ENCODE measurements around the gene ZC3H10. TPM values are rescaled to one million over a fixed set of nuclear protein-coding genes. Genes with fewer than 3 reads are reported as not detected.
"Not testable (repeated sequence)": the region's sequence is repeated elsewhere in the genome, so short reads cannot be mapped to it uniquely, and the experiment has no call there.

The ZC3H10 gene
- total RNA-seq, 1 donor from 2014 or later, result 4.6 TPM

DNA sequence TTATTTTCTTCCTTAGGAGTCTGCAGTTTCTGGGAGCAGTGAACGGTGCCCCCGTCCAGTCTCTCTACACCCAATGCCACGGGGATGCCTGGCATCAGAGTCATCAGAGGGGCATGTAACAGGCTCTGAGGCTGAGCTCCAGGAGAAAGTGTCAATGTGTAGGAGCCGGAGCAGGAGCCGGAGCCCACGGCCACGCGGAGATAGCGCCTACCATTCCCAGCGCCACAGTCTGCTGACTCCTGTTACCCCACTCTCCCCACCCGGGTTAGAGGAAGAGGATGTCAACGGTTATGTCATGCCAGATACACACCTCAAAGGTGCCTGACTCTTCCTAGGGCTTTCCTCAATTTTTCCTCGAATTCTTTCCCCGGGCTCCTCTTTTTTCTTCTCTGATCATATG, 17.0 kb upstream of the ZC3H10 start:
- ATAC-seq (no peak), DNase-seq (ENCODE audit: low spot score) (no peak)

DNA sequence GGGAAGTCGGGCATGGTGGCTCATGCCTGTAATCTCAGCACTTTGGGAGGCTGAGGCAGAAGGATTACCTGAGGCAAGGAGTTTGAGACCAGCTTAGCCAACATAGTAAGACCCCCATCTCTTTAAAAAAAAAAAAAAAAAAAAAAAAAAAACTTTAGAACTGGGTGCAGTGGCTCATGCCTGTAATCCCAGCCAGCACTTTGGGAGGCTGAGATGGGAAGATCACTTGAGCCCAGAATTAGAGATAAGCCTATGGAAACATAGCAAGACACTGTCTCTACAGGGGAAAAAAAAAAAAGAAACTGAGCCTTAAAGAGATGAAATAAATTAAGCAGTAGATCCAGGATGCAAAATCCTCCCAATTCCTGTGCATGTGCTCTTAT, 15.4 kb upstream of the ZC3H10 start:
- DNase-seq (ENCODE audit: low spot score) (no peak), ATAC-seq (no peak)

- no peak for DNase-seq (ENCODE audit: low spot score)
- ATAC-seq, result no peak
Observed at GRCh38 chr12:56103066-56103711, 14.9 kb upstream of the ZC3H10 start.

DNA sequence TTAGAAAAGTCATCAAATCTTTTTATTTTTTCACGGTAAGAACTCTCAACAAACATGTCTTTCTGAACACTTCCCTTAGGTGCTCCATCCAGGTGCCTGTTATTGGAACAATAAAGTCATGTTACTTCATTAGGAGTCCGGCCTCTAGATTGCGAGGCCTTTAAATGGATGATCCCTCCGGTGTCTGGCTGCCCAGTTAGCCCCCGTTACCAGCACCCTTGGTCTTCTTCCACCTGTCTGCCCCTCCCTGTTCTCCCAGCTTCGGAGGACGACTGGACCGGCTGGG, 14.3 kb upstream of the ZC3H10 start:
- no peak for ATAC-seq

GRCh38 chr12:56104109-56104814, 13.8 kb upstream of the ZC3H10 start, which contains the start of gene PA2G4:
Gene PA2G4 (plus strand): TSS chr12:56104559. CDS start chr12:56104738, 179 bp downstream.
- ATAC-seq (peak; percentile 92), DNase-seq (ENCODE audit: low spot score) (peak; percentile 99)

More for the DNA sequence above, 14.3 kb upstream of the ZC3H10 start:
- no peak for DNase-seq (ENCODE audit: low spot score)

DNA sequence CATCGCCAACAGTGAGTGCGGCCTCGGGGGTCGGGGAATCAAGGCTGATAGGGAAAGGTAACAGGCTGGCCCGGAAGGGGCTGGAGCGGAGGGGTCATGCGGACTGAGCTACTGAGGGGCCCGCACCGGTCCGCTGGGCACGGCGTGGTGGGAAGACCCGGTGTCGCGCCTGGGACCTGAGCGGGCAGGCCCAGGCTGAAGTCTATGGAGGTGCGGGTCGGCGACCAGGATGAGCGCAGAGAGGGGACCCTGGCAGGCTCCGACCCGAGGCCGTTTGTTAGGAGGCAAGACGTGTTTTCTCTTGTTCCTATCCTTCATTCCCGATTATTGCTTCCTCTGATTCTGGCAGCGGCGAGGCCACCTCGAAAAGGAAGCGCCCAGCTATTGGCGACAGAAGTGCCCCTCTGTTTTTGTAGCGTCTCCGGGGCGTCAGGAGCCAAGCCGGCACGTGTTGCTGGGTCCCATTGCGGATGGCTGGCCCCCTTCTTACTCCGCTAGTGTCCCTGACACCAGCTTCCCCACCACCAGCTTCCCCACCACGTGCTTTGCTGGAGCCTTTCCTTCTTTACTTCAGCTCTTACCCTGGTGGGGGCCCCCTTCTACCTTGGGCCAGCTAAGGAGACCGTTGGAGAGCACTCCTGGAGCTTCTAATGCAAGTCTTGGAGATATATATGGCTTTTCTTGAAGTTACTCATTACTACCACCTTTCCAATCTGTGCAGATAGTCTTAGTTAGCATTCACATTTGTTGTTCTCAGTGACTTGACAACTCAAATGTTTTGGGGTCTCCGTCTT, 13.1 kb upstream of the ZC3H10 start:
- no peak for DNase-seq (ENCODE audit: low spot score)
- ATAC-seq, result peak; percentile 30

DNA sequence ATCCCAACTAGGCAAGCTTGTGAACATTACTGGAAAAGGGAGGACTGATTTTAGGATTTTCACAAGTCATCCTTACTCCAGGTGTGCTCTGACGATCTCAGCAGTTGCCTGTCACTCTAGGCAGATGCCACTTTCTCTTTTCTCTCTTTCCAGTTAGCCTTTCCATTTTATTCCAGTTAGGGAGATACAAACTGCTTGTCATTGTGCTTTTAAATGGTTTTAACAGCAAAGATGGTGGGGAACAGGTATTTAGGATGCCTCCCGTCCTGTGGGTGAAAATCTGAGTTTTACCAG, 12.5 kb upstream of the ZC3H10 start:
- DNase-seq (ENCODE audit: low spot score) (no peak), ATAC-seq (no peak)

- ATAC-seq, result no peak
- DNase-seq (ENCODE audit: low spot score), result no peak
Observed at GRCh38 chr12:56107242-56107641, 10.8 kb upstream of the ZC3H10 start.

DNA sequence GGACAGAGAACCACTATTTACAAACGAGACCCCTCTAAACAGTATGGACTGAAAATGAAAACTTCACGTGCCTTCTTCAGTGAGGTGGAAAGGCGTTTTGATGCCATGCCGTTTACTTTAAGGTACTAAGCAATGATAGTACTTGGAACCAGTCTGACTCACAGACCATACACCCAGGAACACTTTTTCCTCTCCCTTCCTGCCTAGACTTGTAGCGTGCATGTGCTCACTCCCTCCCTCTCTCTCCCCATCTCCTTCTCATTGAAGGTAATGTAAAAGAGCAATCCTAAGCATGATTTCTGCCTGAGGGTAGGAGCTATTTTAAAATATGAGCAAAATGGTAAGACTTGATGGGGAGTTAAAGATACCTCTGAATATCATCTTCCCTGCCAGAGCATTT, 7.5 kb upstream of the ZC3H10 start:
- no peak for DNase-seq (ENCODE audit: low spot score)
- ATAC-seq, result no peak

DNA sequence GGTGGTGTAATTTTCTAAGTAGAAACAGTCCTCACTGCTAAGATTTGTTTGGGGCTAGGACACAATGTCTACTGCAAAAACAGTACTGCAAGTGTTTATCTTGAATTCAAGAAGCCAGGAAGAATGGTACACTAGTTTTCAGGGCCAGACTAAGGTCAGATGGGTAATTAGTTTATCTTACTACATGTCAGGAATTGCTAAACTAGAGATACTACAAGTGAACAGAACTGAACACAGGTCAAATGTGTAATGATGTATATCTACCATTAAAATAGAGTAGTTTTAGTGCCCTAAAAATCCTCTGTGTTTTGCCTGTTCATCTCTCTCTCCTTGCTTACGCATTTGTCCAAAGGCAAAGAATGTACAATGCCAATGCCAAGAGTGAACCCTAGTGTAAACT, 4.0 kb upstream of the ZC3H10 start:
- no peak for DNase-seq (ENCODE audit: low spot score)
- no peak for ATAC-seq

DNA sequence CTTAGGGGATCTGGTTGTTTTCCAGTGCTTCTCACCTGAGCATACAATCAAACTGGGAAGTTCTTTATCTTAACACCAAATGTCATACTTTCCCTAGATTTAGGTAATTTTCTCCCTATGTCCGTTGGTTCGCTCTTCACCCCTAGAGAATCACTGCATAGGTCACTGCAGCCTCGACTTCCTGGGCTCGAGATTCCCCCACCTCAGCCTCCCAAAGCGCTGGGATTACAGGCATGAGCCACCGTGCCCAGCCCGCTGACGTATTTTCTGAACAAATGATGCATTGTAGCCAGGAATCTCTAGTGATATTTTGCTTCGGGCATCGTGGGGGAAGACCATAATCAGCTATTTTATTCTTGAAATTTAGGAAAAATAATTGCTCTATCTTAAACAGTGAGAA, 2.7 kb upstream of the ZC3H10 start:
- ATAC-seq (no peak), DNase-seq (ENCODE audit: low spot score) (no peak)

- ATAC-seq (peak; percentile 58), DNase-seq (ENCODE audit: low spot score) (peak; percentile 95)
Observed at GRCh38 chr12:56116267-56117081, 1.6 kb upstream of the ZC3H10 start, which contains the start of gene RPL41. Gene RPL41 (plus strand): TSS chr12:56116633.

- not testable (repeated sequence) for DNase-seq (ENCODE audit: low spot score); ATAC-seq
Observed at GRCh38 chr12:56117082-56117706, 872 bp upstream of the ZC3H10 start.

- DNase-seq (ENCODE audit: low spot score) (no peak), ATAC-seq (no peak)
Observed at GRCh38 chr12:56118688-56119357, 757 bp downstream of the ZC3H10 start.

DNA sequence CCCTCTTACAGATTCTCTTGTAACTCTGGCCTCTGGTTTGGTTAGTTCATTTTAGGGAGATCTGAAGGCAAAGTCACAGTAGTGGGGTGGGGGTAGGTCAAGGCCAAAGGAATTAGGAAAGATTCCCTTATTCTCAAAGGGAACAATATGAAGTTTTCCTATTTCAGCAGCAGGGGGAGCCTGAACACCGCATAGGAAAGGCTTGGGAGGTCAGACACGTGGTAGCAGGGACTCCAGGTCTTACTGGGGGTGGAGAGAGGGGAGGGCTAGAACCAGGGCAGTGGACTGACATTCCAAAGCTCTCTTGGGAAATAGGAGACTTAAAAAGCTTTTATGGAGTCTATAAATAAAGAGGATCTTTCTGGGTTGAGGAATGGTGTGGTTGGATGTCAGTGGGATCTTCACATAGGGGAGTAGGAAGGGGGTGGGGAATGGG, 1.3 kb downstream of the ZC3H10 start:
- DNase-seq (ENCODE audit: low spot score) (peak; percentile 85), ATAC-seq (peak; percentile 55)

- DNase-seq (ENCODE audit: low spot score) (no peak), ATAC-seq (no peak)
Observed at GRCh38 chr12:56120158-56120846, 2.2 kb downstream of the ZC3H10 start.

- ATAC-seq (peak; percentile 52), DNase-seq (ENCODE audit: low spot score) (peak; percentile 92)
Observed at GRCh38 chr12:56121204-56121870, 3.3 kb downstream of the ZC3H10 start.

- ATAC-seq (peak; percentile 21), DNase-seq (ENCODE audit: low spot score) (no peak)
Observed at GRCh38 chr12:56122637-56123036, 4.6 kb downstream of the ZC3H10 start.

GRCh38 chr12:56124133-56124532, 6.1 kb downstream of the ZC3H10 start:
- ATAC-seq (no peak), DNase-seq (ENCODE audit: low spot score) (no peak)

All from left lobe of liver (tissue), 2 donors.